OCI-LY7 (cell line): Measurements from ENCODE around the gene PNPT1. TPM values are rescaled to one million over a fixed set of nuclear protein-coding genes. Genes with fewer than 3 reads are reported as not detected.

Experiments
- BruUV-seq: library from RNA; stranded (reverse); fragments of 400-500 nt; replicated peaks from 2 replicates; lab custom pipeline; 2021; lab: Mats Ljungman, UMichigan
- CTCF ChIA-PET: fragments of 300-600 bp; sonication (Branson Sonifier 250); formaldehyde crosslinking; loops from one replicate; lab custom pipeline; 2022; ENCODE audit warnings: antibody characterized with exemption; ENCODE audit not compliant: unreplicated experiment; lab: Charles Lee
- POLR2A ChIA-PET: fragments of 300-600 bp; sonication (Branson Sonifier 250); formaldehyde crosslinking; loops from one replicate; lab custom pipeline; 2022; ENCODE audit warnings: antibody characterized with exemption; lab: Charles Lee
- DNase-seq: peaks from one replicate; pipeline ENCODE4 v3.0.0-alpha.2; 2015; ENCODE audit warnings: low spot score
- H2AFZ ChIP-seq: fragments of 200-600 bp; sonication (generic), shearing (Covaris generic); 2 replicates; pipeline ENCODE4 v1.6.1; 2014; ENCODE audit warnings: mild to moderate bottlenecking, antibody characterized with exemption, low read length, moderate library complexity
- H3K27ac ChIP-seq: fragments of 200-600 bp; sonication (generic); 2 replicates; pipeline ENCODE4 v1.5.1; 2014; ENCODE audit warnings: mixed run types, low read depth, mild to moderate bottlenecking, moderate library complexity, low read length, inconsistent platforms; ENCODE audit not compliant: poor library complexity, severe bottlenecking
- H3K36me3 ChIP-seq: fragments of 200-600 bp; sonication (generic); 2 replicates; pipeline ENCODE4 v1.6.1; 2014; ENCODE audit warnings: mild to moderate bottlenecking, antibody characterized with exemption, low read length, moderate library complexity, mixed read lengths; ENCODE audit not compliant: insufficient read depth
- H3K4me1 ChIP-seq: fragments of 200-600 bp; sonication (generic); 2 replicates; pipeline ENCODE4 v1.5.1; 2014; ENCODE audit warnings: mild to moderate bottlenecking, low read length; ENCODE audit not compliant: insufficient read depth, poor library complexity, severe bottlenecking
- H3K4me2 ChIP-seq: fragments of 200-600 bp; sonication (generic); 2 replicates; pipeline ENCODE4 v1.6.1; 2014; ENCODE audit warnings: mild to moderate bottlenecking, low read length
- H3K4me3 ChIP-seq: fragments of 200-600 bp; sonication (generic); 2 replicates; pipeline ENCODE4 v1.5.1; 2014; ENCODE audit warnings: mild to moderate bottlenecking, low read depth, low read length; ENCODE audit not compliant: poor library complexity, severe bottlenecking
- H3K79me2 ChIP-seq: fragments of 200-600 bp; sonication (generic); 2 replicates; pipeline ENCODE4 v1.6.1; 2016; ENCODE audit warnings: low read depth, mild to moderate bottlenecking, low read length, moderate library complexity, mixed read lengths; ENCODE audit not compliant: insufficient read depth
- H3K9me2 ChIP-seq: fragments of 200-600 bp; sonication (generic); 2 replicates; pipeline ENCODE4 v1.6.1; 2016; ENCODE audit warnings: mild to moderate bottlenecking, low read length, mixed read lengths; ENCODE audit not compliant: insufficient read depth
- H3K9me3 ChIP-seq: fragments of 200-600 bp; sonication (generic); 2 replicates; pipeline ENCODE4 v1.6.1; 2014; ENCODE audit warnings: mild to moderate bottlenecking, mixed run types, low read length, mixed read lengths
- H4K20me1 ChIP-seq: fragments of 200-600 bp; sonication (generic); 2 replicates; pipeline ENCODE4 v1.6.1; 2014; ENCODE audit warnings: mild to moderate bottlenecking, antibody characterized with exemption, low read length, moderate library complexity, mixed read lengths; ENCODE audit not compliant: insufficient read depth
- EZH2phosphoT487 ChIP-seq: fragments of 200-600 bp; sonication (generic); IDR thresholded peaks from 2 replicates; pipeline ENCODE4 v1.6.1; 2018; ENCODE audit warnings: low read depth, borderline replicate concordance, mild to moderate bottlenecking, mixed run types, antibody characterized with exemption, low read length, moderate library complexity, mixed read lengths
- intact Hi-C: fragments of 100-400 bp; cut with micrococcal nuclease; formaldehyde crosslinking; loops from one replicate; pipeline ENCODE4 v1.10.0; 2022; ENCODE audit not compliant: unreplicated experiment
- total RNA-seq, 2 experiments: library from RNA; depleted of rRNA in 1 of 2; stranded (reverse); fragments of >200 nt in 1 of 2; shearing (Covaris generic) in 1 of 2; gene quantifications; 2 replicates each; pipeline ENCODE4 v1.2.3, GENCODE V29; 2014 to 2022
- TF ChIP-seq, protein P1 (sequence below): fragments of 200-600 bp; sonication (generic); conservative IDR thresholded peaks from 2 replicates; pipeline ENCODE4 v1.5.1; 2014; ENCODE audit warnings: mild to moderate bottlenecking, antibody characterized with exemption, low read length, moderate library complexity, mixed read lengths

PNPT1 gene
- total RNA-seq, 2 experiments from 2014 or later: 35.1 to 45.0 TPM

DNA sequence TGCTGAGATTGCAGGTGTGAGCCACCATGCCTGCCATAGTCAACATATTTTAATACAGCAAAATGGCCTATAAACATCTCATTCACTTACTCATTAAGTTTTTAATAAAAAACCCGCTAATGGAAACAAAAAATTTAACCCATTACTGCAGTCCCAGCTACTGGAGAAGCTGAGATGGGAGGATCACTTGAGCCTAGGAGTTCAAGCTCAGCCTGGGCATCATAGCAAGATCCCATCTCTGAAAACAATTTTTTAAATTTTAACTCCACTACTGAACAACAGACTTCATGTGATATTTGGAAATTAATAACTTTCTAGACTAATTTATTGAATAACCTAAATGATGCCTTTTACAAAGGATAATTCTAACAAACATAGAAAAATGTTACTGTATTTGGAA lies 81.6 kb downstream of the PNPT1 start:
- Histone ChIP-seq H4K20me1 (peaks cover 33% of the 10 kb centered on the region), H3K27ac (no peak overlapping the region), H3K9me3 (no peaks in the 10 kb centered on the region), H3K36me3 (peaks cover 65% of the 10 kb centered on the region), H3K4me1 (peaks cover 11% of the 10 kb centered on the region), H3K4me2 (no peak overlapping the region), H3K79me2 (peaks cover 80% of the 10 kb centered on the region), H2AFZ (no peak overlapping the region), H3K4me3 (no peak overlapping the region), H3K9me2 (no peaks in the 10 kb centered on the region)
- CTCF ChIA-PET: no interaction called here
- intact Hi-C loops: no loop called here
- no peak for DNase-seq
- BruUV-seq: no TSS peak
- POLR2A ChIA-PET: interaction anchor here (0.7 to 1.0 kb wide), 3 partner anchors 13 to 171 kb away, joined by 3 to 5 read pairs (median 3); no protein-coding TSS in a partner anchor
- no peak for TF ChIP-seq EZH2phosphoT487
- TF ChIP-seq, protein P1, sequence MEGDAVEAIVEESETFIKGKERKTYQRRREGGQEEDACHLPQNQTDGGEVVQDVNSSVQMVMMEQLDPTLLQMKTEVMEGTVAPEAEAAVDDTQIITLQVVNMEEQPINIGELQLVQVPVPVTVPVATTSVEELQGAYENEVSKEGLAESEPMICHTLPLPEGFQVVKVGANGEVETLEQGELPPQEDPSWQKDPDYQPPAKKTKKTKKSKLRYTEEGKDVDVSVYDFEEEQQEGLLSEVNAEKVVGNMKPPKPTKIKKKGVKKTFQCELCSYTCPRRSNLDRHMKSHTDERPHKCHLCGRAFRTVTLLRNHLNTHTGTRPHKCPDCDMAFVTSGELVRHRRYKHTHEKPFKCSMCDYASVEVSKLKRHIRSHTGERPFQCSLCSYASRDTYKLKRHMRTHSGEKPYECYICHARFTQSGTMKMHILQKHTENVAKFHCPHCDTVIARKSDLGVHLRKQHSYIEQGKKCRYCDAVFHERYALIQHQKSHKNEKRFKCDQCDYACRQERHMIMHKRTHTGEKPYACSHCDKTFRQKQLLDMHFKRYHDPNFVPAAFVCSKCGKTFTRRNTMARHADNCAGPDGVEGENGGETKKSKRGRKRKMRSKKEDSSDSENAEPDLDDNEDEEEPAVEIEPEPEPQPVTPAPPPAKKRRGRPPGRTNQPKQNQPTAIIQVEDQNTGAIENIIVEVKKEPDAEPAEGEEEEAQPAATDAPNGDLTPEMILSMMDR: no peak

DNA sequence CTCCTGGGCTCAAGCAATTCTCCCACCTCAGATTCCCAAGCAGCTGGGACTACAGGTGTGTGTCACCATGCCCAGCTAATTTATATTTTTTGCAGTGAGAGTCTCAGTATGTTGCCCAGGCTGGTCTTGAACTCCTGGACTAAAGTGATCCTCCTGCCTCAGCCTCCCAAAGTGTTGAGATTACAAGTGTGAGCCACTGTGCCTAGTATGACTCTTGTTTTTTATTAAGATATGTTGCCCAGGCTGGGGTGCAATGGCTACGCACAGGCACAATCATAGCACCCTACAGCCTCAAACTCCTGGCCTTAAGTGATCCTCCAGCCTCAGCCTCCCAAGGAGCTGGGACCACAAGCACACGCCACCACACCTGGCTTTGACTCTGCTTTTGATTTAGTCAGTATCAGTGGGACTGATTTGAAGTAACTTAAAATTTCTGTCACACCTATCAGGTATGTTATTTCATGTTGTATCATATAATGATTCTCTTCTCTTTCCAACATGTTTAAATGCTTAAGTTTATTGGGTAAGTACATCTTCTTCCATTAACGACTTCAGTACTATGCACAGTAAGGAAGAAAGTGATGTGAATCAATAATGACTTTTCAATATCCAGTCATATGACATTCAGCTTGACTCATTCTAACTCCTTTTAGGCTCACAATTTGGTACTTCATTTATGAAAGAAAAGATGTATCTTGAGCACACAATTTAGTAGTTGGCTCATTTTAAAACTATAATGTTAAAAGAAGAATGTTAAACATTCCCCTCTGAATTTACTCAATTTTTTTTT lies 82.5 kb downstream of the PNPT1 start:
- no peak for DNase-seq
- CTCF ChIA-PET: no interaction called here
- Histone ChIP-seq H3K9me3 (no peaks in the 10 kb centered on the region), H3K27ac (no peak overlapping the region), H4K20me1 (peaks cover 25% of the 10 kb centered on the region), H3K4me3 (no peak overlapping the region), H3K9me2 (no peaks in the 10 kb centered on the region), H3K4me2 (no peak overlapping the region), H3K4me1 (peaks cover 11% of the 10 kb centered on the region), H3K79me2 (peaks cover 80% of the 10 kb centered on the region), H2AFZ (no peak overlapping the region), H3K36me3 (peaks cover 56% of the 10 kb centered on the region)
- no TSS peak for BruUV-seq
- TF ChIP-seq, protein P1: no peak
- TF ChIP-seq EZH2phosphoT487: no peak
- POLR2A ChIA-PET: interaction anchor here (0.7 to 1.4 kb wide), 5 partner anchors 12 to 435 kb away, joined by 3 to 5 read pairs (median 3); no protein-coding TSS in a partner anchor
- intact Hi-C loops: no loop called here
